GM18526 (cell line): ENCODE results near the gene HYKK.

Experiments used
- POLR2A ChIP-seq: IDR thresholded peaks from 3 replicates; pipeline ENCODE4 v1.6.1; 2011; ENCODE audit not compliant: insufficient read length; ENCODE audit errors: extremely low read depth

Gene HYKK

GRCh38 chr15:78536134-78536533, 28.8 kb downstream of the HYKK start:
- no peak for TF ChIP-seq POLR2A

DNA sequence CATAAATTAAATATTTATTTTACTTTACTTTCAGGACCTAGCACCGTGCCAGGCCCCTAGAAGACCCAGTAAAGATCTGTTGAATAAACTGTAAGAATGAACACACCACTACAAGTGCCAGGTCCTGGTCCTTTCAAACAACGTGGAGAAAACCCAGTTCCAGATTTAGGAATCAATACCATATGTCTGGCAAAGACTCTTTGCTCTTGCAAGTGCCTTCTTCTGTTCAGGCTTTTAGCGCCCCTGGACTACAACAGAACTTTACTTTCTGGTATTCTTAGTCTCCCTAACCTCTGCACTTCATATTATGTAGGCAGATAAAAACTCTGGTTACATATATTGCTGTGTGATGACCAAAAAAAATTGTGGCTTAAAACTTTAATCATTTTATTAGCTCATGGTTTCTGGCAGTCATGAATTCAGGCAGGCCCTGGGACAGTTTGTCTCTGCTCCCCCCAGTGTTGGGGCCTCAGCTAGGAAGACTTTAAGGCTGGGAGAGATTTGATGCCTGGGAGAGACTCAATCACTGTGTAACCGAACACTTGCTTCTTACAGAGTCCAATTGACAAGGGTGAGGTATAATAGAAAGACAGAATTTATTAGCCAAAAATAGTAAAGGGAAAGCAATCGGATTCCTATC, 30.0 kb downstream of the HYKK start:
- TF ChIP-seq POLR2A = no peak

DNA sequence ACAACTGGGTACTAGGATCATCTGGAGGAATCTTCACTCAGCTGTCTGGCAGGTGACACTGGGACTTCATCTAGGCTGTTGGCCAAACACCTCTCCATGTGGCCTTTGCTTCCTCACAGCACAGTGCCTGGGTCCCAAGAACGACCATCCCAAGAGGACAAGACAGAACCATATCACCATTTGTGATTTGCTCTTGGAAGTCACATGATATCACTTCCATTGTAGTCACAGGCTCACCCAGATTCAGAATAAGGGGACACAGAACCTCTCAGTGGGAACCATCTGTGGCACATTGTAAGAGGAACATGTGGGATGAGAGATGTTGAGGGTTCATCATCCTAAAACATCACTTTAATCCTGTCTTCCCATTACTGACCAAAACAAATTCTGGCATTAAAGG, 31.0 kb downstream of the HYKK start:
- no peak for TF ChIP-seq POLR2A

- TF ChIP-seq POLR2A = peak; percentile 97
These were observed 32.9 kb downstream of the HYKK start, which contains the start of gene PSMA4 for GRCh38 chr15:78540141-78540870. Gene PSMA4 (plus strand): TSS chr15:78540444. CDS start chr15:78541928, 1,484 bp downstream.

DNA sequence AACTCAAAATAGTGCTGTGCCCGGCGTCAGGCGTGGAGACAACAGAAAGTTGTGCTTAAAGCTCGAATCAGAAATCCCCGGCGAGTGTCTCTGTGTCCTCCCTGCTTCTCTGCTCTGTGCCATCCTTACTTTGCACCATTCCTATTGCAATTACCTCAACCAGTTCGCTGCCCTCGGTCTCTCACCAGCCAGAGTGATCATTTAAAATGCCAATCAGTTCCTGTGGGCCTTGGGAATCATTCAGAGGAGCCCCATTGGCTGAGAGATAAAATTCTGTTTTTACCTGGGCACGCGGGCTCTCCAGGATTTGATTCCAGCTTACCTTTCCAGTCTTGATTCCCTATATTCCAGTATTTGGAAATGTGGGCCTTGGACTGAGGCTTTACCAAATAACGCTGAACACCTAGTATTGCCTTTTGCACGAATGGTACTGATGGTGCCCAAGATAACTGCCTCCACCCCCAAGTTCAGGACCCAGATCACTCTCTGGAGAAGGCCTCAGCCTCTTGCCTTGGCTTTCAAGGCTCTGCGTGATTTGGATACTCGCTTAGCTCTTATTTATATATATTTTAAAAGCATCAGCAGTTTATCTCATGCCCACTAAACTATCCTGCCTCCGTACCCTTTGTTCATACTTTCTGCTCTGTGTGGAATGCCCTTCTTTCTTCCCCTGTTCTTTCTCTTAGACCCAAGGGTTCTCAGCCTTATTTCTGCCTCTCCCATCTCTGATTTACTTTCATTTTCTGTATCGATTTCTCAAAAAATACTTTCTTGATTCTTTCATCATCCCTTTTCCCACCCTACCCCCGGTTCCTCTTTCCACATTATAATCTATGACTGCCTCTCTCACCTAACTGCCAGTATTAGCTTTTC, 33.7 kb downstream of the HYKK start:
- no peak for TF ChIP-seq POLR2A

- no peak for TF ChIP-seq POLR2A
These were observed 34.3 kb downstream of the HYKK start for GRCh38 chr15:78541744-78542034.

GRCh38 chr15:78542647-78543046, 35.3 kb downstream of the HYKK start:
- TF ChIP-seq POLR2A = no peak

- no peak for TF ChIP-seq POLR2A
These were observed 42.8 kb downstream of the HYKK start for GRCh38 chr15:78550194-78550593.

GRCh38 chr15:78550815-78551214, 43.4 kb downstream of the HYKK start:
- TF ChIP-seq POLR2A = no peak

GRCh38 chr15:78551902-78552301, 44.5 kb downstream of the HYKK start:
- TF ChIP-seq POLR2A = no peak

- TF ChIP-seq POLR2A = no peak
These were observed 45.2 kb downstream of the HYKK start for GRCh38 chr15:78552597-78552996.

- TF ChIP-seq POLR2A = no peak
These were observed 54.1 kb downstream of the HYKK start for GRCh38 chr15:78561490-78561889.

DNA sequence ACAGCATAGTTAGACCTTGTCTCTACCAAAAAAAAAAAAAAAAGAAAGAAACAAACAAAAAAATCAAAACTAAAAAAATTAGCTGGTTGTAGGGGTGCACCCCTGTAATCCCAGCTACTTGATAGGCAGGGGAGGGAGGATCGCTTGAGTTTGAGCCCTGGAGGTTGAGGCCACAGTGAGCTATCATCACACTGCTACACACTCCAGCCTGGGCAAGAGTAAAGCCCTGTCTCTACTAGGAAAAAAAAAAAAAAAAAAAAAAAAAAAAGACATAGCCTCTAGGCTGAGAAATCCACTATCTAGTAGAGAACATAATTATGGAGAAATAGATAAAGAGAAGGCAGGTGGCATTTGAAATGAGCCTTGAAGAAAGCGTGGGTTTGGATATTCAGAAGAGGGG, 55.7 kb downstream of the HYKK start:
- no peak for TF ChIP-seq POLR2A

DNA sequence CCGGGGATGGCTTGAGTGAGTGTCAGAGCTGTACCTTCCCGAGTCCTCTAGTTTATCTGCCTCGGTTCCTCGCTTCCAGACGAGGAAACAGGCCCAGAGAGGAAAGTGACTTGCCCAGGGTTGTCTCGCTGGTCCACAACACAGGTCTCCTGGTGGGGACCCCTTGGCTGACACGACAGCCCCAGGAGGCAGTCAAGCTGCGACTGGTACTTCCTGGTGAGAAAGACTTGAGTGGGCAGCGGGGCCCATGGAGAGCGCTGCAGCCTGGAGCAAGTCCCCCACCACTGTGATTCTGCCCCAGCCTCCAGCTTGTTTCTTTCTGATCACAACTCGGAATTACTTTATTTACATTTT, 57.3 kb downstream of the HYKK start:
- TF ChIP-seq POLR2A = no peak

DNA sequence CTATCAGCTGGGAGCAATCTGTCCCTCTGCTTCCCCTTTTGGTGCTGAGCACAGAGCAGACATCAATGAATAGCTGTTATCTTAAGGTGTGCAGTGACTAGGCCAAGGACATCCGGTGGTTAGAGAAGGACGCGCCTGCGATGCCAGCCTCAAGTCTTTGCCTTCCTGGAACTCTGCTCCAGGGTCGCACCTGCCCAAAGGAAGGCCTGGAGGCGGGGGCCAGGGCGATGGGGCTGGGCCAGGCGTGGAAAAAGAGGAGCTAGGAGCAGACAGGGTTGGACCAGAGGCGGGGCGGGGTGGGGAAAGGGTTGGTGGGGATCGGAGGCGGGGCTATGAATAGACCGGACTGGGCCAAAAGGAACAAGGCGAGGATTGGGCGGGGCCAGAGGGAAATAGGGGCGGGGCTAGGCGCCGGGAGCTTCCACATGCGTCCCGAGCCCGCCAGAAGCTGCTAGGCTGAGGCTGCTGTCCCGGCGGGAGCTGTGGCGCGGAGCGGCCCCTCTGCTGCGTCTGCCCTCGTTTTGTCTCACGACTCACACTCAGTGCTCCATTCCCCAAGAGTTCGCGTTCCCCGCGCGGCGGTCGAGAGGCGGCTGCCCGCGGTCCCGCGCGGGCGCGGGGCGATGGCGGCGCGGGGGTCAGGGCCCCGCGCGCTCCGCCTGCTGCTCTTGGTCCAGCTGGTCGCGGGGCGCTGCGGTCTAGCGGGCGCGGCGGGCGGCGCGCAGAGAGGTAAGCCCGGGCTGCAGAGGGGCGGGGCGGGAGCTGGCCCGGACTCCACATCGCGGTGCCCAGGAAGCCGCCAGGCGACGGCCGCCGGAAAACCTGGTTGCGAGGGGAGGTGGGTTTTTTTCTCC, 57.9 kb downstream of the HYKK start, which contains the start of gene CHRNA5:
Gene CHRNA5 (plus strand): TSS at position 424 of the 854 bp plus-strand sequence. CDS start 200 bp downstream, at position 624.
- TF ChIP-seq POLR2A = peak; percentile 64
